Spinal cord (tissue), 10 donors: ENCODE results near the gene FDX1. TPM values are rescaled to one million over a fixed set of nuclear protein-coding genes. Genes with fewer than 3 reads are reported as not detected.
"Not testable (repeated sequence)": the region's sequence is repeated elsewhere in the genome, so short reads cannot be mapped to it uniquely, and the experiment has no call there.

Source experiments
- DNase-seq, 6 donors: peaks; one replicate each; pipeline versions ENCODE4 v3.0.0 to v3.0.0-alpha.2; 2013 to 2015; ENCODE audit warnings: low spot score in 6 of 6, low read depth in 4 of 6
- H3K27ac ChIP-seq: one replicate; pipeline ENCODE4 v1.5.1; 2013; ENCODE audit warnings: low read depth, low read length, control low read depth
- H3K27me3 ChIP-seq: one replicate; pipeline ENCODE4 v1.6.1; 2013; ENCODE audit warnings: low read length; ENCODE audit not compliant: control insufficient read depth, insufficient read depth
- H3K36me3 ChIP-seq: one replicate; pipeline ENCODE4 v1.6.1; 2013; ENCODE audit warnings: low read length; ENCODE audit not compliant: control insufficient read depth, insufficient read depth
- H3K4me1 ChIP-seq: one replicate; pipeline ENCODE4 v1.6.1; 2013; ENCODE audit warnings: low read length; ENCODE audit not compliant: control insufficient read depth, insufficient read depth
- H3K4me3 ChIP-seq: one replicate; pipeline ENCODE4 v1.5.1; 2013; ENCODE audit warnings: low read depth, low read length, control low read depth
- H3K9me3 ChIP-seq: one replicate; pipeline ENCODE4 v1.6.1; 2013; ENCODE audit warnings: low read length; ENCODE audit not compliant: control insufficient read depth, insufficient read depth
- WGBS: methylation state at CpG from one replicate; pipeline ENCODE4 v1.1.5; 2013; ENCODE audit warnings: missing lambda C conversion rate; ENCODE audit not compliant: insufficient coverage; 5-methylcytosine and 5-hydroxymethylcytosine counted together
- long read RNA-seq, 4 donors: transcript quantifications; one replicate each; lab custom pipeline, GENCODE V29; 2026
- polyA plus RNA-seq, 2 donors: library from polyadenylated mRNA; unstranded; fragments of 120-200 nt; gene quantifications; one replicate each; pipeline ENCODE4 v1.2.1, GENCODE V29; 2013; ENCODE audit not compliant: insufficient read length in 2 of 2
- total RNA-seq, 2 donors: library from RNA; depleted of rRNA in 1 of 2; stranded (reverse); fragments of 120-200 nt in 1 of 2; fragments of >200 nt in 1 of 2; gene quantifications; one replicate each; pipeline versions ENCODE4 v1.2.3 to v1.2.4, GENCODE V29; 2013 to 2014
- donor health status: healthy.

The FDX1 gene
- total RNA-seq (10 to 100 TPM; 10.6 to 15.5 TPM), polyA plus RNA-seq (10 to 100 TPM; 11.9 to 15.0 TPM)
- long read RNA-seq, donor 1, transcript FDX1-201 (4 exons, 3,206 nt) = major isoform, 34 of 34 reads
- long read RNA-seq, donor 1, partial matches to known transcripts = 0 of 34 reads
- long read RNA-seq, donor 1, other reads (novel, unspliced or antisense) = 0 of 34 reads
- long read RNA-seq, donor 2, transcript FDX1-201 (4 exons, 3,206 nt) = major isoform, 11 of 11 reads
- long read RNA-seq, donor 2, partial matches to known transcripts = 0 of 11 reads
- long read RNA-seq, donor 2, other reads (novel, unspliced or antisense) = 0 of 11 reads
- long read RNA-seq, donor 3, transcript FDX1-201 (4 exons, 3,206 nt) = major isoform, 11 of 11 reads
- long read RNA-seq, donor 3, partial matches to known transcripts = 0 of 11 reads
- long read RNA-seq, donor 3, other reads (novel, unspliced or antisense) = 0 of 11 reads
- long read RNA-seq, donor 4, transcript FDX1-201 (4 exons, 3,206 nt) = major isoform, 32 of 38 reads
- long read RNA-seq, donor 4, partial matches to known transcripts = 6 of 38 reads
- long read RNA-seq, donor 4, other reads (novel, unspliced or antisense) = 0 of 38 reads

DNA sequence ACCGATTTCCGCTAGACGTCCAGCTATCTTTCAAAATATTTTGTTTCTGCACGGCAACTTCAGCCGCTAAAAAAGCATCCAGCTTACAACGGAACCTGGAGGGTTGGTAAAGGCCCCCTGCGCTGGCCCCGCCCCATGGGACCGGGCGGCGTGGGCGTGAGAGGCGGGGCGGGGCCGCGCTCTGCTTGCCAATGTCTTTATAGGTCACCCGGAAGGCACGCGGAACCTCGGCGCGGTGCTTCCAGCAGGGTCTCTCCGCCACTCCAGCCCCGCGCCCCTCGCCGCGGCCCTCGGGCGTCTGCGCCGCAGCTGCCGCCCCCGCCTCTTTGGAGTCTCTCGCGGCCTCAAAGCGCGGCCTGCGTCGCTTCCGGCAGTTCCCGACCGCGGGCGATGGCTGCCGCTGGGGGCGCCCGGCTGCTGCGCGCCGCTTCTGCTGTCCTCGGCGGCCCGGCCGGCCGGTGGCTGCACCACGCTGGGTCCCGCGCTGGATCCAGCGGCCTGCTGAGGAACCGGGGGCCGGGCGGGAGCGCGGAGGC lies at the start of gene FDX1:
Gene FDX1 (plus strand): TSS at position 218 of the 536 bp plus-strand sequence. CDS start 173 bp downstream, at position 391.
- Histone ChIP-seq H3K36me3 (no peaks in the 10 kb centered on the region), H3K27ac (peak within 1 kb of the TSS; percentile 80), H3K4me1 (peaks cover 4% of the 10 kb centered on the region), H3K27me3 (no peaks in the 10 kb centered on the region), H3K4me3 (peak within 1 kb of the TSS; percentile 89), H3K9me3 (no peaks in the 10 kb centered on the region)
- DNase-seq = peak; percentile 62 to 95 (median 74)
- WGBS = 0% methylated on average over 65 of the region's 65 CpGs

- Histone ChIP-seq H3K27ac (no peak overlapping the region), H3K27me3 (no peaks in the 10 kb centered on the region), H3K9me3 (no peaks in the 10 kb centered on the region), H3K4me1 (no peaks in the 10 kb centered on the region), H3K4me3 (no peak overlapping the region), H3K36me3 (no peaks in the 10 kb centered on the region)
- 89% methylated on average over 3 of the region's 4 CpGs for WGBS
- DNase-seq = no peak
Observed at GRCh38 chr11:110380836-110381622, 48.7 kb upstream of the FDX1 start.

DNA sequence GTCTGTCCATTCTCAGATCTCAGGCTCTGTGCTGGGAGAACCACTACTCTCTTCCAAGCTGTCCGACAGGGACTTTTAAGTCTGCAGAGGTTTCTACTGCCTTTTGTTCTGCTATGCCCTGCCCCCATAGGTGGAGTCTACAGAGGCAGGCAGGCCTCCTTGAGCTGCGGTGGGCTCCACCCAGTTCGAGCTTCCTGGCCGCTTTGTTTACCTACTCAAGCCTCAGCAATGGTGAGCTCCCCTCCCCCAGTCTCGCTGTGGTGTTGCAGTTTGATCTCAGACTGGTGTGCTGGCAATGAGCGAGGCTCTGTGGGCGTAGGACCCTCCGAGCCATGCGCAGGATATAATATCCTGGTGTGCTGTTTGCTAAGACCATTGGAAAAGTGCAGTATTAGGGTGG lies 41.5 kb upstream of the FDX1 start:
- not testable (repeated sequence) for H3K9me3 ChIP-seq, DNase-seq, H3K27ac ChIP-seq, H3K36me3 ChIP-seq, H3K4me1 ChIP-seq, H3K27me3 ChIP-seq, H3K4me3 ChIP-seq
- WGBS = 83% methylated on average over 8 of the region's 9 CpGs

DNA sequence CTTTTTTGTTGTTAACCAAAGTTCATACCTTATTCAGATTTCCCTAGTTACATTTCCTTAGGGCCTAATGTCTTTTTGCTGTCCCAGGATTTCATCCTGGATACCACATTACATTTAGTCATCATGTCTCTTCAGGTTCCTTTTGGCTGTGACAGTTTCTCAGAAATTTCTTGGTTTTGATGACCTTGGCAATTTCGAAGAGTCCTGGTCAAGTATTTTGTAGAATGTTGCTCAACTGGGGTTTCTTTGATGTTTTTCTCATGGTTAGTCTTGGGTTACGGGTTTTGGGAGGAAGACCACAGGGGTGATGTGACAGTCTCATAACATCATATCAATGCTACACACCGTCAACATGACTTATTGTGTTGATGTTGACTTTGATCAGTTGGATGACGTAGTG lies 39.8 kb upstream of the FDX1 start:
- no peaks in the 10 kb centered on the region for H3K27me3 ChIP-seq
- no peaks in the 10 kb centered on the region for H3K9me3 ChIP-seq
- no peak overlapping the region for H3K4me3 ChIP-seq
- DNase-seq = no peak
- no peaks in the 10 kb centered on the region for H3K36me3 ChIP-seq
- no peak overlapping the region for H3K27ac ChIP-seq
- WGBS = no CpG with 5 or more reads among the region's 4 CpGs
- no peaks in the 10 kb centered on the region for H3K4me1 ChIP-seq

GRCh38 chr11:110392056-110392455 lies 37.7 kb upstream of the FDX1 start:
- no CpG with 5 or more reads among the region's 3 CpGs for WGBS
- Histone ChIP-seq H3K4me3 (no peak overlapping the region), H3K9me3 (no peaks in the 10 kb centered on the region), H3K4me1 (no peaks in the 10 kb centered on the region), H3K27ac (no peak overlapping the region), H3K36me3 (no peaks in the 10 kb centered on the region), H3K27me3 (no peaks in the 10 kb centered on the region)
- no peak for DNase-seq

DNA sequence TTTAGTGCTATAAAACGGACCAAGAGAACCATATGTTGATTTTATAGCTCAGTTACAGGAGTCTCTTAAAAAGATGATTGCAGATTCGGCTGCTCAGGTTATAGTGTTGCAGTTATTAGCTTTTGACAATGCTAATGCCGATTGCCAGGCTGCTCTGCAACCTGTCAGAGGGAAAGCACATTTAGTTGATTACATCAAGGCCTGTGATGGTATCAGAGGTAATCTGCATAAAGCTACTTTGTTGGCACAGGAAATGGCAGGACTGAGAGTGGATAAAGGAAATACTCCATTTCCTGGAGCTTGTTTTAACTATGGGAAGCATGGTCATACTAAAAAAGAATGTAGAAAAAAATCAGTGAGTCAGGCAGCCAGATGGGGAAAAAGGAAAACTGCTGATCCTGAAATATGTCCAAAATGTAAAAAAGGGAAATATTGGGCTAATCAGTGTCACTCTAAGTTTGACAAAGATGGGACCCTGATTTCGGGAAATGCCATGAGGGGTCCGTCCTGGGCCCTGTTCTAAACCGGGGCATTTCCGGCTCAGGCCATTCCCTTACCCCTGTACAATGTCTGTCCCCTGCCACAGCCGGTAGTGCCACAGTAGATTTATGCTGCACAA lies 32.0 kb upstream of the FDX1 start:
- not testable (repeated sequence) for H3K27me3 ChIP-seq, H3K4me3 ChIP-seq, H3K4me1 ChIP-seq, H3K36me3 ChIP-seq, DNase-seq, H3K9me3 ChIP-seq, H3K27ac ChIP-seq
- 81% methylated on average over 4 of the region's 8 CpGs for WGBS

GRCh38 chr11:110403585-110403984 lies 26.2 kb upstream of the FDX1 start:
- not testable (repeated sequence) for H3K9me3 ChIP-seq, H3K27me3 ChIP-seq, H3K27ac ChIP-seq, H3K36me3 ChIP-seq, H3K4me3 ChIP-seq, DNase-seq, H3K4me1 ChIP-seq
- no CpG with 5 or more reads among the region's 5 CpGs for WGBS

GRCh38 chr11:110405636-110406035 lies 24.1 kb upstream of the FDX1 start:
- H3K36me3 ChIP-seq, H3K27me3 ChIP-seq, H3K27ac ChIP-seq, H3K9me3 ChIP-seq, DNase-seq, H3K4me1 ChIP-seq, H3K4me3 ChIP-seq: not testable (repeated sequence)
- 92% methylated on average over 3 of the region's 4 CpGs for WGBS

DNA sequence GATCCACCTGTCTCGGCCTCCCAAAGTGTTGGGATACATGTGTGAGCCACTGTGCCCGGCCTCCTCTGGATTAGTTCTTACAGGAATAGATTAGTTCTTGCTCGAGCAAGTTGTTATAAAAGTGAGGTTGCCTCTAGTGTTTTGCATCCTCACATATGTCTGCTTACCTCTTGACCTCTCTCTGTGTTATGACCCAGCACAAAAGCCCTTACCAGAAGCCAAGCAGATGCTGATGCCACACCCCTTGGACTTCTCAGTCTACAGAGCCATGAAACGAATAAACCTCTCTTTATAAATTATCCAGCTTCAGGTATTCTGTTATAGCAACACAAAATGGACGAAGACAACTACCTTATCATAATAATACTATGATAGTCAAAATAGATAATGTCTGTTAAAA lies 22.4 kb upstream of the FDX1 start:
- WGBS = 91% methylated on average over 1 of the region's 5 CpGs
- H3K27ac ChIP-seq = no peak overlapping the region

More for the DNA sequence above, 22.4 kb upstream of the FDX1 start:
- no peaks in the 10 kb centered on the region for H3K27me3 ChIP-seq
- DNase-seq = no peak
- H3K36me3 ChIP-seq = no peaks in the 10 kb centered on the region
- H3K4me1 ChIP-seq = no peaks in the 10 kb centered on the region
- H3K9me3 ChIP-seq = no peaks in the 10 kb centered on the region
- no peak overlapping the region for H3K4me3 ChIP-seq
